NCI-H2081 (cell line): ENCODE measurements around the gene PITRM1.
"Not testable (repeated sequence)": the region's sequence is repeated elsewhere in the genome, so short reads cannot be mapped to it uniquely, and the experiment has no call there.

Experiments used
- DNase-seq, 2 experiments: peaks; one replicate each; lab custom pipeline; 2025; lab: John Stamatoyannopoulos, UW

Gene PITRM1

GRCh38 chr10:3122486-3123205, 49.9 kb downstream of the PITRM1 start:
- DNase-seq = no peak

DNA sequence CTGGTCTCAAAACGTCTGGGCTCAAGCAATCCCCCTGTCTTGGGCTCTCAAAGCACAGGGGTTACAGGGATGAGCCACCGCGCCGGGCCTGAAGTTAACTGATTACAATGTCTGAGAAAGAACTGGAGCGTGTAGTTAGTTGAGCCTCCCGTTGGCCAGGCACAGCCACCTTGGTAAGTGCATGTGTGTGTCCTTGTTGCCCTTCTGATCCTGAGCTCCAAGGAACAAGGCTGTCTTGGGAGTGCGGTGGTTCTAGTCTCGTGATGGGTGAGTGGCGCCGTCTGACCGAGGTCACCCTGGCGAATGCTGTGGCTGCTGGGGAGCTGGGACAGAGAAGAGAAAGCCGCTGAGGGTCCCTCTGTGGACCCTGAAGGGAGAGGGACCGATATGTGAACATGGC, 50.5 kb downstream of the PITRM1 start:
- DNase-seq = no peak

GRCh38 chr10:3119796-3120459, 52.7 kb downstream of the PITRM1 start:
- no peak for DNase-seq

- DNase-seq = no peak
These were observed 53.9 kb downstream of the PITRM1 start for GRCh38 chr10:3118641-3119091.

GRCh38 chr10:3117486-3117885, 55.1 kb downstream of the PITRM1 start:
- no peak for DNase-seq

DNA sequence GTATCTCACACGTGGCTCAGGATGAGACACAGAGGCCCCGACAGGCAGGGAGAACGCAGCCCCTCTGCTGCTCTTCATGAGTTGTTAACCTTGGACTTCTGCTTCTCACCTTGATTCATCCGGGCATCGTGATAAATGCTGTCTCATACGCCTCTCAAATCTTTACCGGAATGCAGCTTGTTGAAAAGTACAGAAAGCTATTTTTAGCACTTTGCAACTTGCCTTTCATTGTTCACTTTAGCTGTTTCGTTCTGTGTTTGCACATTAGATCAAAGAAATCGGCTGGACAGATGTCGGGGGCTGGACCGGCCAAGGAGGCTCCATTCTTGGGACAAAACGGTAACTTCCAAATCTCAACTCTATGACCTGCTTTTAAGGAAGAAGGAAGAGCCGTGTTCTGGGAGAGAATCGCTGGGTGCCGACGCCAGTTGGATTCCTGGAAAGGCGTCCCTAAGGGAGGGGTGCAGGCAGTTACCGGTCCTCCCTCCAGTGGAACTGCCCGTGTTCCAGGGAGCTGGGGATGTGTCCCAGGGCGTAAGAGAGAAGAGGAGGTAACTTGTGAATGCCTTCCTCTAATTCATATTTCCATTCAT, 56.0 kb downstream of the PITRM1 start:
- no peak for DNase-seq

DNA sequence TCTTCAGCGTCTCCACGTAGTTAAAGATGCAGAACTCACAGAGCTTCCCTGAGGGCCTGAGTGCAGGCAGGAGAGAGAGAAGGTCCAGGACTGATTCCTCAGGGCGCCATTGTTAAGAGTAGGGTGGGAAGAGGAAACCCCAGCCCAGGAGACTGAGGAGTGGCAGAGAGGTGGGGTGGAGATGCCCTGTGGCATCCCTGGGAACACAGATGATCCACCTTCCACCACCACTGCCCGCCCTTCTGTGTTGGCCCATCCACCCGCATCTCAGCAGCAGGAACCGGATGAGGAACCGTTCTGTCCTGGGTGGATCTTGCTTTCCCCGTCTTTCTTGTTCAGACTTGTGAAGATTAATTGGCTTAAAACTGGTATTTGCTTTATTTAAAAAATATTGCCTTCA, 56.9 kb downstream of the PITRM1 start:
- no peak for DNase-seq

DNA sequence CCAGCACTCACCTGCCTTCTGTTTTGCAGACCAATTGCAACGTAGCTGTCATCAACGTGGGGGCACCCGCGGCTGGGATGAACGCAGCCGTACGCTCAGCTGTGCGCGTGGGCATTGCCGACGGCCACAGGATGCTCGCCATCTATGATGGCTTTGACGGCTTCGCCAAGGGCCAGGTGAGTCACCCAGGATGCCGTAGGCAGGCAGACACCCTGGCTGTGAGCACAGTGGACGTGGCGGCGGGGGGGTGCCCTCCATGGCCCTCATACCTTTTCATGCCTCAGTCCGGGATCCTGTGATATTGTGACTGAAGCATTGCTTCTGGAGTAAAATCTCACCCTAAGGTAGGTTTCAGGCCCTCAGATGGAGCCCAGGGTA, 59.2 kb downstream of the PITRM1 start:
- no peak for DNase-seq

DNA sequence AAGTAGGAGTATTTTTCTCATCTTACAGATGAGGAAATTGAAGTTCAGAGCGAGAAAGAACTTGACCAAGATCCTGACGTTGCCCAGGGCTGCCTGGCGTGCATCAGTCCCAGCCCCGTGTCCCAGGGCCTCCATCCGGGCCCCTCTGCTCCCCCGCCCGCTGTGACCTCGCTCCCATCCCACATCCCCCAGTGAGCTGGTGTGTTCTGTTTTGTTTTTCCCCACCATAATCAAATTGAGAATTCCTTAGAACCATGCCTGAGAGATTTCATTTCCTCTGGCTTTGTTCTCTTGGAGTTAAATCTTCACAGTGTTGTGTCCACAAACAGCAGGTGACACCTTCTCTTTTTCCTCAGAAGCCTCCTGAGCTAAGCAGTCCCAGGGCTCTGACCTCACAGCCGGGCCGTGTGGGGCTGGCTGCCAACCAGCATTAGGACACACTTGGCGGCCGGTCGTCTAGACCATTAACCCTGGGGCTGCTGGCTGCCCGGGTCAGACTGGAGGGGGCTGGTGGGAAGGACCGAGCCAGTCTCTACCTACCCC, 60.9 kb downstream of the PITRM1 start:
- DNase-seq = no peak

GRCh38 chr10:3110782-3111620, 61.6 kb downstream of the PITRM1 start:
- no peak for DNase-seq

DNA sequence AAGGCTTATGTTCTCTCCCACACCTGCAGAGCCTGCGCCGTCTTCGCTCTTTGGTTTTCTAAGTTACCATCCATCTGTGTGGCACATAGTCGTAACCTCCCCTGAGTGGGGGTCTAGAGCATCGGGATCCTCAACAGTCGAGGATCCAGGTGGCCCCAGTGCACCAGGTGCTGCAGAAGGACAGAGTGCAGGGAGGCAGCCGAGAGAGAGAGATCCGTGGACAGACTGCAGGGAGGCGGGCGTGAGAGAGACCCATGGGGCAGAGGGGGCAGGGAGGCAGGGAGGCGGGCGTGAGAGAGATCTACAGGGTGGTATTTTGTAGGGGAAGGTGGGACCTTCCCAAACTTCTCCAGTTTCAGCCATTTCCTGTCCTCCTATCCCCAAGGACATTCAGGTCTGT, 62.9 kb downstream of the PITRM1 start:
- DNase-seq = no peak

DNA sequence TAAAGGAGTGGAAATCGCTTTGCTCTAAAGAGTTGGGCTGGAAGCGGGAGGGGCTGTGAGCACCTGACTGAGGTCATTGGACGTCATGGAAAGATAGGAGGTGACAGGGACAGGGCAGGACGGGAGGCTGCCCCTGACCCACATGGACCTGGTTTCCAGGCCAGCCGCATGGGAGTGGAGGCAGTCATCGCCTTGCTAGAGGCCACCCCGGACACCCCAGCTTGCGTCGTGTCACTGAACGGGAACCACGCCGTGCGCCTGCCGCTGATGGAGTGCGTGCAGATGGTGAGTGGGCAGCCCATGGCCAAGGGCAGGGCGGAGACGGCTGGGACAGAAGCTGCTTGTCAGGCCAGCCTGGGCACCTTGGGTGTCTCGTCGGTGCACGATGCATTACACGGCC, 63.4 kb downstream of the PITRM1 start:
- no peak for DNase-seq

DNA sequence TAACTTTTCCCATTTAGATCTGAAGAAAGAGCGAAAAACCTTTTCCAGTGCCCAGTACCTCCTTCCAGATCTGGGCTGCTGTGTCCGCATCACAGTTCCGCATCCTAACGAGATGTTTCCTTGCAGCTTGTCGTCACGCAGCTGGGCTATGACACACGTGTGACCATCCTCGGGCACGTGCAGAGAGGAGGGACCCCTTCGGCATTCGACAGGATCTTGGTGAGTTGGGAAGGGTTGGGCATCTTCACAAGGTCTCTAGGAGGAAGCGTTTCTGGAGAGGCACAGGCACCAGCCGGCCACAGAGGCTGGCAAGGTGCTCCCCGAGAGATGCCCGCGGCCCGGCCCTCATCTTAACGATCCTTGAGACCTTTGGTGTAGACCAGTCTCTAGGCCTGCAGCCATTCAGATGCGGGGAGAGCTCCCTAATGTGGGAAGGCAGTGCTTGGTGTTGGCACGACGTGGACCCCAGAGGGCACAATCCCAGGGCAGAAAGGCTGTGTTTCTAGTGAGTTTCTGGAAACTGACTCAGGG, 63.9 kb downstream of the PITRM1 start:
- no peak for DNase-seq

DNA sequence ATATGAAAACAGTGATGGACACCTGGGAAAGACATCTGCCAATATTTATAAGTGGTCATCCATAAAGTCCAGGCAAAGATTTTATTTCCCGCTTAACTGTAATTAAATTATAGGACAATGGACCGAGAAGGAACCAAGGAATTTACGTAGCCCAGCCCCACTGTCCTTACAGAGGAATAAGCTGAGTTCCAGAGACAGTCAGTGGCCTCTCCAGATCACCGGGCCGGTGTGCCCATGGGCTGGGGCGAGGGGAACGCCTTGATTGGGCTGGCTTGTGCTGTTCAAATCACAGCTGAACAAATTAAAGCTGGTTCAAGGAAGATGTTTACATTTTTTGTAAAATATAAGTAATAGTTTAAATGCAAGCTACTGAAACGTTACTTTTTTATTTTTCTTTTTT, 64.5 kb downstream of the PITRM1 start:
- no peak for DNase-seq

DNA sequence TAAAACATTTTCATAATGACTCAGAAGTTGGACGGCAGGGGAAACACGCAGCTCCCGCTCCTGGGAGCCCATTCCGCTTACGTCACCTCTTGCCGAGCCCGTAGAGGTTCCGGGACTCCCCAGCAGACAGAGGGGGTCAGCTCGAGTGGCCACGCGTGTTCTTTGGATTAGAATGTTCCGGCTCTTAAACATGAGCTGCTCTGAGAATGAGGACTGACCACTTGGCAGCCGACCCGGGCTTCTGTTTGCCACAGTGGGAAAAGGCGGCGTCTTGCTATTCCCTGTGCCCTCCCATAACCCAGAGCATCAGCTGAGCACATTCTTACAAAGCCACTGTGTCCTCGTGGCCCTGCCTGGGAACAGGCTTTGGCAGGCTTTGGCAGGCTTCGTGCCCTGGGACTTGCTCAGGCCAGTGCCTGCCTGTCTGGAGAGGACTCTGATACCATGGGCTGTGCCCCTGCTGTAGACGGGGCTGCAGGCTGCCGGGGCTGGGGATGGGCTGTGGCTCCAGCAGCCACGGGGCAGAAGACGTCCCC, 65.1 kb downstream of the PITRM1 start:
- no peak for DNase-seq

GRCh38 chr10:3106928-3107425, 65.6 kb downstream of the PITRM1 start:
- DNase-seq = no peak

GRCh38 chr10:3106328-3106727, 66.3 kb downstream of the PITRM1 start:
- DNase-seq = not testable (repeated sequence)

GRCh38 chr10:3105905-3106304, 66.7 kb downstream of the PITRM1 start:
- DNase-seq = no peak

- DNase-seq = no peak
These were observed 67.4 kb downstream of the PITRM1 start for GRCh38 chr10:3105166-3105565.

- DNase-seq = no peak
These were observed 68.2 kb downstream of the PITRM1 start for GRCh38 chr10:3104251-3104918.

GRCh38 chr10:3103646-3104045, 68.9 kb downstream of the PITRM1 start:
- DNase-seq = no peak
